Embryonic facial prominence (tissue), 1 donor: ENCODE data around the gene ELL2.

Source experiments
- DNase-seq: peaks from one replicate; pipeline ENCODE4 v3.0.0-alpha.2; 2016; ENCODE audit errors: extremely low spot score

The ELL2 gene

DNA sequence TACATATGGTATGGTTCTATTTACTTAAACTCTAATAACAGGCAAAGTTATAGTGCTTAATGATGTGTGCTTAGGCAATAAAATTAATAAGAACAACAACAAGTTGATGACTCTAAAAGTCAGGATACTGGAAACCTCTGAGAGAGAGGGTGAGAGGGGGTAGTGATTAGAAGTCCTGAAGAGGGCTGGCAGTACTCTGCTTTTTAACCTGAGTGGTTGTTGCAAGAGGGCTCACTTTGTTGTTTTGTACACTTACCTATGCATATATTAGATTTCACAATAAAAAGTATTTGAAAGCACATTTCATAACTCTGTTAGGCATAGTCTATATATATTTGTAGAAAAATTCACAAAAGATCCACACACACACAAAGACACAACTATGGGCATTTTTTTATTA, 21.4 kb upstream of the ELL2 start:
- DNase-seq: no peak

DNA sequence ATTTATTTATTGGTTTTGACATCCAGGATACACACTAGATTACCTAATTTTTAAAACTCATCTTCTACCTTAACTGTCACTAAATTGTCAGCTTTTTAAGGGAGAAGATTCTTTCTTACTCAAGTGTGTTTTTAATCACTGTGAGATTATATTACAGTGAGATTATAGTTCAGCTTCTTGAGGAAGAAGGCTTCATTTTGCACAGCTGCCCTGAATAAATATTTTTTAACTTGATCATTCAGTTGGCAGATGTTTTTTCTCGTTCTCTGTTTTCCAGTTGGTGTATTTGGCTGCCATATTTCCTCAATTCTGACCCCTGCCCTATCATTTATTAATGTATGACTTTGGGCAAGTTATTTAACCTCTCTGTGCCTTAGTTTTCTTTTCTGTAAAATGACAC, 15.0 kb upstream of the ELL2 start:
- DNase-seq: no peak

DNA sequence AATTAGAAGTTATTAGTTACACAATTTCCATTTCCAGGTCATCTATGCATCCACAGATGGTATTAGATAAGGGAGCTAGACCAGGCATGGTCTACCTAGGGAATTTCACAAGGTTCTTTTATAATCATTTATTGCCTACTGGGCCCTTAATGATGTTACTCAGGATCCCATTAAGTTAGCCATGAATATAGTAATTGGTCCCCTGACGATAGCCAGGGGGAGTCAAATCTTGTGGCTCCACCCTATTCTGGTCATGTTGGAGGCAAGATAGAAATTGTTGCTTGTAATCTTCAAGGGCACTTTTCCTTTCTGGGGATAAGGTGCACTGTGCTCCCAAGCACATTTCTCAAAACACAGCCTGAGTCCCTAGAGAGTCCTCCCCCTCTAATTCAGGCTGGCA, 14.1 kb upstream of the ELL2 start:
- DNase-seq: no peak

DNA sequence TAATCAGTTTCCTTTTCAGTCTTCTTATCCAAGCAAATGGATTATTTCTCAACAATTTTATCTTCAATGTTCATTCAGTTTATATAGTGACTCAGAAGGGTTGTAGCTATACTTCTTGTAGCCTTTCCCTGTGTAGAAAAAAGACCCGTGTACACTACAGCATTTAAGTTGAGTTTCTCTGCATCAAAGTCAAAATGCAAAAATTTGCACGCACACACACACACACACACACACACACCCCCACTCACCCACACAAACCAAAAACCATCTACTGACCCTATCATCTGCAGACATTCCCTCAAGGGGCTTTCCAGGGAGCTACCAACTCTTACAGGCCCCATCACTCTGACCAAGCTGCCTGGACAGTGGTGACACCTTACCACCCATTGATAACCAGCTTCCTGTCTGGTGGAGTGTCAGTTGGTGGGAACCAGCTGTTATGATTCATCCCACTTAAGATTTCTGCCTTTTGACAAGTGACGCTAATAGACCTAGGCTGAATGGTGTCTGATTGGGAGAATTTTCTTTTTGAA, 12.2 kb upstream of the ELL2 start:
- DNase-seq: no peak

DNA sequence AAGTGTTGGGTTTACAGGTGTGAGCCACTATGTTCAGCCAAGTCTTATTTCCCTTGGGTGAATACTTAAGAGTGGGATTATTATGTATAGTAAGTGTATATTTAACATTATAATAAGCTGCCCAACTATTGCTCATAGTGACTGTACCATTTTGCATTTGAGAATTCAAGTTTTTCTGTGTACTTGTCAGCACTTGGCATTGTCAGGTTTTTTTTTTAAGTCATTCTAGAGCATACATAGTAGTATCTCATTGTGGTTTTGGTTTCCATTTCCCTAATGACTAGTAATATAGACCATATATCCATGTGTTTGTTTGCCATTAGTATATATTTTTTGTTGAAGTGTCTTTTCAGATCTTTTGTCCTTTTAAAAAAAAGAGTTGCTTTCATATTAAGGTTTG, 10.5 kb upstream of the ELL2 start:
- DNase-seq: no peak

DNA sequence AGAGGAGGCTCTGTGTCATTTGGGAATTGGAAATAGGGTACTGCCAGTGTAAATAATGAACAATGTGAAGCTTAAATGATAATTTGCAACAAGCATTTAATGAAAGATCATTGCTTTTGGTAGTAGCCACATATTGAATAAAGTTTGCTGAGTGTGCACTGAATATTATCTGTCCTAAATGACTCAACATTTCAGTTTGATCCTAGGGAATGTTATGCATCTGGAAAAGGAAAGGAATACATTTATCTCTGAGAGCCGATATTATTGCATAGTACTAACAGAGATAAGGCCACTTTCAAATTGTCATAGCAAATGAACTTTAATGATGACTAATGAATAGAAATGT, 8.7 kb upstream of the ELL2 start:
- no peak for DNase-seq

DNA sequence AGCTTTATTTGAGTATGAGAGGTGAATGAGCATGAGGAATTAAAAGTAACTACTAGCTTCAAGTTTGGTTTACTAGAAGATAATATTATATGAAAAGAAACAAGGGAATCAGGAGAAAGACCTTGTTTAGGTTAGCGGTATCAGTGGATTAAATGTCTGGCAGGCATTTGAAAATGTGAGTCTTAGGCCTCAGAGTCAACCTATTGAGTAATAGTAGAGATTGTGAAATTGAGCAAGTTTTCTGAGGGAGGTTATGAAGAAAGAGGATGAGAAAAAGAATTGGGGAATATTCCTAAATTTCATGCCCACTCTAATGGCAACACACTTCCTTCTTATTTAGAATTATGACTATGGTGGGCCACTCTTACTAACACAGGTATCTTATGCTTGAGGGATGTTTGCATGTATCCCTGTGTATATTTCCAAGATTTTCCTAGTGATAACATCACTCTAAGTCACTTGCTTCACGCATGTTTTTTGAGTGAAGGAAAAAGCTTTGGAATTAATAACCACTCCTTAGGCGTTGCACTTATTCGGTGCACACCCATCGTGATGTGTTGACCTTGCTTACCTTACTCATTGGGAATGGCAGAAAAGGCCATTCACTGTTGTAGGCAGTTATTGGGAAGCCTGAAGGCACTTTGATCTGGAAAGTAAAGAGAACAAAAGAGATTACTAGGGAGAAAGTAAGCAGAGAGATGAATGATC, 8.2 kb upstream of the ELL2 start:
- DNase-seq: no peak

DNA sequence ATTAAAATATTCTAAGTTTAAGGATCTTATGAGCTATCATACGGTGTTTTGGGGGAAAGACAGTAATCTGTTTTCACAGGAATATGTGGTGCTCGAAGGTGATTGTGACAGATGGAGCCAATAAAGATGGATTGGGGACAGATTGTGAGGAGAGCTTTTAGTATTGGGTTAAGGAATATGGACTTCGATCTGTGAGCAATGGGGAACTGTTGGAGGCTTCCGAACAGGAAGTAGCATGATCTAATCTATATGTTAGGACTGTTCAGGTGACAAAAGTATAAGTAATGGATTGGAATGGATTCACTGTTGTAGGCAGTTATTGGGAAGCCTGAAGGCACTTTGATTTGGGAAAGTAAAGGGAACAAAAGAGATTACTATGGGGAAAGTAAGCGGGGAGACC, 7.4 kb upstream of the ELL2 start:
- DNase-seq: no peak

DNA sequence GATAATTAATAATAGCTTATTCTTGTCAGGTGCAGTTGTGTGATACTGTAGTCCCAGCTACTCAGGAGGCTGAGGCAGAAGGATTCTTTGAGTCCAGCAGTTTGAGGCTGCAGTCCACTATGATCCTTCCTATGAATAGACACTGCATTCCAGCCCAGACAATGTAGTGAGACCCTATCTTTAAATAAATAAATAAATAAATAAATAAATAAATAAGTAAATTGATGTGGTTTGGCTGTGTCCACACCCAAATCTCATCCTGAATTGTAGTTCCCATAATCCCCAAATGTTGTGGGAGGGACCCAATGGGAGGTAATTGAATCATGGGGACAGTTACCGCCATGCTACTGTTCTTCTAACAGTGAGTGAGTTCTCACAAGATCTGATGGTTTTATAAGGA, 5.6 kb upstream of the ELL2 start:
- no peak for DNase-seq

DNA sequence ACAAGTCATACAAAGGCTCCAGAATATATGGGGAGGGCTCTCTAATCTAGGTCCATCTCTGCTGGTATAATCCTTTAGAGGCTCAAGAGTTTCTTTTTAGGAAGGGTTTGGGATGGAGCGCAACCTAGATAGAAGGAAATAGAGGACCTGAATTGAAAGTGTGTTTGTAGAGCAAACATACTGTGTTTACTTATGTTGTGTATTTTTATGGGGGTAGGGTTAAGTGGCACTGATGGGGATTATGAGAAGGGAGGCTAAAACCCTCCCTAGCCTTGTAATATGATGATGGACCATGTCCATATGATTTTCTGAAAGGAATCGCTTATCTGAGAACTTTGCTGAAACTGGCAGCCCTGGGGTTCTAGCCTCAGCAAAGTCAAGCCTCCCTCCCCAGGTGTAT, 4.4 kb upstream of the ELL2 start:
- no peak for DNase-seq

DNA sequence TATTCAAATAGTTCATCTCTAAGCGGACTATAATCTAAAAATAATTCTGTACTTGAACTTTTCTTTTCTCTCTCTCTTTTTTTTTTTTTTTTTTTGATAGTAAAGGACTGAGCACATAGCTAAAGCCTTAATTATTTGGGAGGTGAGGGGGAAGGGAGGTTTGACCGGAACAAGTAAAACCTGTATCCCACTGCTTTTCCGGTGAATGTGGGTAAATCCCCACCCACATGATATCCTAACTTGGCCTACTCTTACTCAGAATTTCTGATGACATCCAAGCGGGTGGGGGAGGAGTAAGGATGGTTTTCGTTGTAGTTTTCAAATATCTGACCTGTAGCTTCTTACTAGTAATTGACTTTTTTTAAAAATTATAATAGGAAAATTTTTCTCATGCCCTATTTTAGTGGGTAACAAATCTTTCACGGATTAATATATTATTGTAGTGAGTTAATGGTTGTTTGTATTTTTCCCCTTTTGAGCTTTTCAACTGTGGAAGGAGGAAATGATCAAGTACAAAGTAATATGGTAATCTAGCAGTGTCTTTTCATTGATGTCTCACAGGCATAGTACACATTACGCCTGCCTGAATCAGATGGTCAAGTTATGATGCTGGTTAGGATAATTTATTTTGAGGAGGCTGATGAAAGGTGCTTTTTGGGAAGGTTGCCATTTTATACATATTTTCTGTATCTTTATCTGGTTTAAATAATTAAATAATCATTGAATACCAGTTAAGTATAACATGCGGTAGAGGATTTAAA, 2.2 kb upstream of the ELL2 start:
- no peak for DNase-seq

DNA sequence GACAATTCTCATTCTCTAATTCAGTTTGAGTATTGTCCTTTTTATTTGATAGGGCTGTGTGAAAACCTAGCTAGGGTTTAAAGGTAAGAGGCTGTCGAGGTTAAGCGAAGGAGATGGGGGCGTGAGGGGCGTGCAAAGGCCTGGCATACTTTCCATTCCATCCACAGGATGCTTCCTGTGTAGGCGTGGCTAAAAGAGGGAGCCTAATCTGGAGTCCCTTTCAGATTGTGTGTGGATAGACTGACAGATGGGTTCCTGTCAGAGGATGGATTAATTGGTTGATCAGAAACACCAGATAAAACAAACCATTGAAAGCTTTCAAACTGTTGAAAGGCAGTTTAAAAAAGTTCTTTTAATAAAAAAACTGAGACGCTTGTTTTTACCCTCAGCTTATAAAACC, 1.1 kb upstream of the ELL2 start:
- DNase-seq: no peak

DNA sequence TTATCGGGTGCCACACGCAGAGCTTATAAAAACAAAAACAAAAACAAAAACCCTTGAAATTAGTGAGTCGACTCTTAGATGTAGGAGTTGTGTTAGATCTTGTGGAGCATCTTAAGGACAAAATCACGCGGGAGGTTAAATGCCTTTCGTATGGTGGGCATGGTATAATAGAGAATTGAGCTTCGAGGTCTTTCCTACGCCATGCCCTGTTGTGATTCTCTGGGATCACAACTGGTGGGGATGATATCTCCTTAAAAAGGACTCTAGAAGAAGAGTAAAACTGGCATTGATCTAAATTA, 773 bp upstream of the ELL2 start:
- DNase-seq: no peak

DNA sequence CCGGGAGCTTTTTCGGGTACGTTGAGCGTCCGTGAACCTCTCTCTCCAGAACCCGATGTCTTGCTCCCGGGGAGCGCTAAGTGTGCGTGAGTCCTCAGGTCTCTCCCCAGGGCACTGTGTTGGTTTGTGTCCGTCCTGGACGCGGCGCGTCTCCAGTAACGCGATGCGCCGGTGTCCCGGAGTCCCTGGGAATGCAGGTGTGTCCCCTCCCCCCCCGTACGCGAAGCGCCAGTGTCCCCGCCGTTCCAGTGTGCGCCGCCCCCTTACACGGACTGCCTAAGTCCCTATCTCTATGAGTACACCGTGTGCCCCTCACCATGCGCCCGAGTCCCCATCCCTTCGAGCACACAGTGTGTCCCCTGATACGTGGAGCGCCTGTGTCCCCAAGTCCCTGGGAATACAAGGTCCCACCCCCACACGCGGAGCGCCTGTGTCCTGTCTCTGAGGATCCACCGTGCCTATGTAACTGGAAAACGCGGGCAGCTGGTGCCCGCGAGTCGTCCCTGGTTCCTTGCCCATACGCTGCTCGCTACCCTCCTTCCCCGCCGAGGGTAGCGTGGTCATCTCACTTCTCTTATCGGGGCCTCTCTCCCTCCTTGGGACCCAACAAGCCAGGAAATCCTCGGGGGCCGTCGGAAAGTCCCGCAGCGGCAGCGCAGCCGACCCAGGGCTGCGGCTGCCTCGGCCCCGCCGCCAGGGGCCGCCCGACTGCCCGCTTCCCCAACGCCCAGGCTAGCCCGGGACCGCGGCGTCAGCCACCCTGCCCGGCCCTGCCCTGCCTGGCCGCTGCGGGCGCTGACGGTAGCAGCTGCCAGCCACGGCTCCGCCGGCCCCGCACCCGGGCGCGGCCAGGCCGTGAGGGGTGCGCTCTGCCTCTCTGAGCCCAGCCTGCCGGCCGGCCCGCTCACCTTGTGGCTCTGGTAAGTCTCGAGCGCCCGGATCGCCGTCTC, 709 bp downstream of the ELL2 start:
- DNase-seq: no peak

DNA sequence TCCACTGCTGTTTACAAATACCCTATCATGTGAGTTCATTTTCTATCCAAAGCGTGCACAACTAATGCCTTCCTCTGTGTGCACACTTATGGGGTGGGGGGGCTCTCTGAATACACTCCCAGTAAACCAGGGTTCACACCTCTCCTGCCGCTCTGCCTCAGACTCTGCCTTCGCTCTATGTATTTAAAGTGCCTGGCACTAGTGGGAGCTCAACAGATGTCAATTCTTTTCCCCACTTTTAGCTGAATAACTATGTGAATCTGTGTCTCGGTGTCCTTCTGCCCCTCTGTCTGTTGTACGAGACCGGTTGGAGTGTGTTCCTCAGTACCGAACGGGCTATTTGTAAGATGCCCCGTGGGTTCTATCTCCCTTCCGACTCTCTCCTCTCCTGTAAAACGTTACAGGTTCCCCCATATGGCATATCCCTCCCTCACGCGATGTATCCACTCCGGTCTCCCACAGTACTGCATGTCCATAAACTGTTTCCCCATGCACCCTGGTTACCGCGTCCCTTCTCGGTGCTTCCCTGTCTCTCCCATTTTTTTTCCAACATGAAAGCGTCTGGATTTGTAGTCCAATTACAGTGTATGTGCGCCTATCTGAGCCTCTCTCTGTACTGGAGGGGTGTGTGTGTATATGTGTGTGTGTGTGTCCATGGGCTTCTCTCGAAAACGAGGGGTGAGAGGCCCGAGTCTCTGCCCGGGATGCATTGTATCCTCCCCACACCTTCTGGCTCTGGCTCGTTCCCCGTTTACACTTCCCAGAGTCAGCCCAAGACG, 1.6 kb downstream of the ELL2 start:
- no peak for DNase-seq

DNA sequence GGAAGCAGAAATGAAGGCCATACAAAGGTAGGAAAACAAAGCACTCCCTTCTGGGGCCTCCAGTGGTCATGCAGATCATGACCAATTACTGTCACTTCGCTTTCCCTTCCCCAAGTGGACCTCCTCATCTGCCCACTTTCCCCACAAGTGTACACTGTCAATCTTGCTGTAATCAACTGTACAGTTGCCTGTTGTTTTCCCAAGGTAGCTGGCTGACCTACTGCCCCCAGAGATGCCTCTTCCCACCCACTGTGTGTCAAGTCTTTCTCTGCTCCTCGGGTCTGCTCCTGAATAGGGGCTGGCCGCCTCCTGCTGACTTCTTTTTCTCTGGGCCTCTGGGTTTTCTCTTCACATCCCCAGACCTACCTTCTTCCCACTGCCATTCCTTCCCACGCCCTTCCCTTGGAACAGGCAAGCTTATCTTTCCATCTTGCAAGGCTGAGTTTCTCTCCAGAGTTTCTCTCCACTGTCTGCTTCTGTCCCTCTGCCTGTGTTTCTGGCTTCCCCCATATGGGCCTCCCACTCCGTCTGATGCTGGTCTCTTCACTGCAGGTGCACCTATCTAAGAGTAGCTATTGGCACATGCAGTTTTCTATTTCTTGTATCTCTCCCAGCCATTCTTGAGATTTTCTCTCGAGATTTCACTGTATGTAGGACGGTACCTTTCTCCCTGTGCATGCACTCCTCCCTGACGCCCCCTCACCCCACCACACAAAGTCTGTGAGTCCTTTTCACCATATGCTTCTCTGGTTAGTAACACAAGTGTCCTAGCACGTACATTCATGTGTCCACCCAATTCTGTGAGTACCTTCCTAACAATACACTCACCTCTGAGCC, 2.4 kb downstream of the ELL2 start:
- DNase-seq: no peak

DNA sequence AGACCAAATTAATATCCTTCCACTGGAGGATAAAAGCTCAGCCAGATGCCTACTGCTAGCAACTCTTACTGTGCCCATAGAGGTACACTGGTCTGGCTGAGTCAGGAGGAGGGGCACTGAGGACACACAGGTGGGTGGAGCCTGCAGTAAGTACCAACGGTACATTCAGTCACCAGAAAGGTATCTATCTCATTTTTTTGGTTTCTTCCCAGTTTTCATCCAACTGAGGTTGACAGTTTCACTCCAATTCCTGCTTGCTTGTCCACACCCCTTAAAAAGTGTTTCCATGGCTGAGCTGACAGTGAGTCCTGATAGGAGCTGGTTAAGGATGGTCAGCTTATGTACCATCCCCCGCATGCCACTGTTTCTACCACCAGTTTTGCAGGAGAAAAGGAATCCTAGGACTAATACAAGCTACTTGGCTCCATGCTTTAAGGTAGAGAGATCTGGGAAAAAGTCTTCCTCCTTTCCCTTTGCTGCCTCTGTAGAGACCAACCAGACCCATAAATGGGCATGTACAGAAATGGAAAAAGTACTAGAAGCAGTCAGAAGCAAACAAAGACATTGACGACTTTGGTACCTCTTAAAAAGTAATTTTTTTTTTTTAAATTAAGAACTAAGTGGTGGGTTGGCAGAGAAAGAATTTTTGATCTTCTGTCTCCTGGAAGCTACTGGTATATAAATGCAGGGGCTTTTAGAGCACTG, 3.2 kb downstream of the ELL2 start:
- DNase-seq: no peak

DNA sequence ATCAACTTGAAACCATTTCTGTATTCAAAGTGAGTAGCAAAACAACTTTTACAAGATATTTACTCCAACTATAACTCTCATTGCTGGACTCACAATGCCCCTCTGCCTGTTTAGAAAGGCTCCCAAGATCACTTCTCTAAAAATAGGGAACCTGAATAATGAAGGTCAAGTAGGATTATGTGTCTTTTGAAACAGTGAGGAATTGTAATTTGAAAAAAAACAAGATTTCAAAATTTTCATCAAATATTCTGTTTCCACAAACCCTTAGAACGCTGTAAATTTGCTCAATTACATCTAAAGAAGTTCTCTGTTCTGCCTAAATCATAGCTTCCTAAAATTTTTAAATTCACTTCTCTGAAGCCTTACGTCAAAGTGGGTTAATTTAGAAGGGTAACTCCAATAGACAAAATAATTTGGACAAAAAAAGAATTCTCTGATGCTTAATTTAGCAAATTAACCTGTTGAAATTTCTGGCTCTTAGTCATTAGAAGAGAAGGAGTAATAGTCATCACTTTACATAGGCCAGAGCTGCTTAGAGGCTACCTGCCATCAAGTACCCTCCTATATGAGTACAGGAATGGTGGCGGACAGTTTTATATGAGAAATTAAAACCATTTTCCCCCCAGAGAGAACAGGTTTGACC, 4.0 kb downstream of the ELL2 start:
- DNase-seq: no peak

DNA sequence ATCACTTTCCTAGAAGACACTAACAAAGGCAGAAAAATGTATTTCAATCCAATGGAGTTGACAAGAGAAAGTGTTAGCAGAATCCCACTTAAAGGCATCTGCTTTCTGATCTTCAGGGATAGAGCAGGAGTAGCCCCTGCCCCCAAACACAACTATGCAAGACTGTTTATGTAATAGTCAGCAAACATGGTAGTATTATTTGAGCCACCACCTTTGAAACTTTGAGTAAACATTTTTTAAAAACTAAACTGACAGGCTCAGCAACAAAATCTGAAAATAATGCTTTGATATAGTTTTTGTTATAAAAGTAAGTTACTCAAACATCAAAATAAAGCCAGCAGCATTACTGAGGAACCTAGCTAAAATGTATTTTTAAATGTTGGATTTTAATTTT, 4.8 kb downstream of the ELL2 start:
- DNase-seq: no peak
